HG03060 (cell line): ENCODE measurements around the gene SASS6.

Experiments used
- ATAC-seq: cut with Tn5 transposase; IDR thresholded peaks from one replicate; pipeline ENCODE4 v1.9.1; 2021; ENCODE audit warnings: low read depth, moderate number of reproducible peaks; ENCODE audit not compliant: unreplicated experiment

Gene SASS6

GRCh38 chr1:100132566-100133477 lies at the start of gene SASS6, which contains the start of gene TRMT13:
TSS of gene SASS6 (minus strand) at chr1:100132930. CDS start at chr1:100132814, 116 bp downstream.
TSS of gene TRMT13 (plus strand) at chr1:100133163. CDS start at chr1:100133169, 6 bp downstream.
- peak; percentile 88 for ATAC-seq

GRCh38 chr1:100178091-100178490 lies 45.4 kb upstream of the SASS6 start, which contains the start of gene LRRC39:
TSS of gene LRRC39 (minus strand) at chr1:100178256. CDS start at chr1:100168516, 9,740 bp downstream.
- no peak for ATAC-seq

GRCh38 chr1:100177295-100178041 lies 44.7 kb upstream of the SASS6 start:
- ATAC-seq = no peak

GRCh38 chr1:100168051-100168450 lies 35.3 kb upstream of the SASS6 start:
- no peak for ATAC-seq

GRCh38 chr1:100164702-100165101 lies 32.0 kb upstream of the SASS6 start:
- no peak for ATAC-seq

GRCh38 chr1:100164216-100164615 lies 31.5 kb upstream of the SASS6 start:
- no peak for ATAC-seq

- ATAC-seq = no peak
Observed at GRCh38 chr1:100162881-100163280, 30.2 kb upstream of the SASS6 start.

GRCh38 chr1:100152271-100152670 lies 19.5 kb upstream of the SASS6 start:
- ATAC-seq = no peak

GRCh38 chr1:100151679-100152078 lies 18.9 kb upstream of the SASS6 start:
- no peak for ATAC-seq

GRCh38 chr1:100147875-100148274 lies 15.1 kb upstream of the SASS6 start:
- no peak for ATAC-seq

GRCh38 chr1:100146958-100147357 lies 14.2 kb upstream of the SASS6 start:
- no peak for ATAC-seq

- no peak for ATAC-seq
Observed at GRCh38 chr1:100145116-100145515, 12.4 kb upstream of the SASS6 start.

- ATAC-seq = no peak
Observed at GRCh38 chr1:100142343-100142742, 9.6 kb upstream of the SASS6 start.

GRCh38 chr1:100141192-100141591 lies 8.5 kb upstream of the SASS6 start:
- no peak for ATAC-seq

- ATAC-seq = no peak
Observed at GRCh38 chr1:100137602-100138001, 4.9 kb upstream of the SASS6 start.

- no peak for ATAC-seq
Observed at GRCh38 chr1:100134872-100135271, 2.1 kb upstream of the SASS6 start.

GRCh38 chr1:100131623-100132022 lies 1.1 kb downstream of the SASS6 start:
- ATAC-seq = no peak

- ATAC-seq = no peak
Observed at GRCh38 chr1:100130552-100131077, 2.1 kb downstream of the SASS6 start.

GRCh38 chr1:100127226-100127625 lies 5.5 kb downstream of the SASS6 start:
- no peak for ATAC-seq

GRCh38 chr1:100122177-100122576 lies 10.6 kb downstream of the SASS6 start:
- ATAC-seq = no peak

GRCh38 chr1:100115524-100115923 lies 17.2 kb downstream of the SASS6 start:
- no peak for ATAC-seq
